Endothelial cell of umbilical vein (primary cell): ENCODE data around the gene SPAG6.

Experiments
- EZH2 ChIP-seq: IDR thresholded peaks from 2 replicates; pipeline ENCODE4 v1.6.1; 2012; ENCODE audit warnings: borderline replicate concordance, low read depth, mild to moderate bottlenecking, moderate library complexity, low read length, inconsistent platforms; ENCODE audit not compliant: severe bottlenecking
- FOS ChIP-seq: IDR thresholded peaks from 2 replicates; pipeline ENCODE4 v1.6.1; 2011; ENCODE audit warnings: mild to moderate bottlenecking, low read length, moderate library complexity, borderline replicate concordance; ENCODE audit not compliant: insufficient read depth
- JUN ChIP-seq: IDR thresholded peaks from 2 replicates; pipeline ENCODE4 v1.6.1; 2011; ENCODE audit warnings: borderline replicate concordance, low read depth; ENCODE audit not compliant: insufficient read length, insufficient read depth
- MAX ChIP-seq: IDR thresholded peaks from 2 replicates; pipeline ENCODE4 v1.6.1; 2011; ENCODE audit not compliant: insufficient read depth, insufficient read length
- POLR2A ChIP-seq: IDR thresholded peaks from 2 replicates; pipeline ENCODE4 v1.6.1; 2012; ENCODE audit warnings: low read depth, mild to moderate bottlenecking, control low read depth, low read length
- POLR2AphosphoS5 ChIP-seq: IDR thresholded peaks from 2 replicates; pipeline ENCODE4 v1.6.1; 2012; ENCODE audit warnings: low read depth, mild to moderate bottlenecking, control low read depth, low read length, moderate library complexity; ENCODE audit not compliant: insufficient read depth
- TF ChIP-seq, protein P1 (sequence below), 2 donors: IDR thresholded peaks; 1 replicate in 1 of 2; 2 replicates in 1 of 2; pipeline ENCODE4 v1.5.1; 2011; ENCODE audit warnings: low read length in 2 of 2, mild to moderate bottlenecking in 2 of 2, moderate library complexity in 2 of 2, control low read depth in 1 of 2, inconsistent platforms in 1 of 2, low read depth in 1 of 2; ENCODE audit not compliant: insufficient read depth in 1 of 2; ENCODE audit errors: extremely low read depth in 1 of 2

GRCh38 chr10:22455068-22455857, 110.0 kb downstream of the SPAG6 start:
- TF ChIP-seq JUN (no peak), POLR2AphosphoS5 (no peak), EZH2 (no peak), POLR2A (no peak), MAX (no peak), FOS (no peak)
- TF ChIP-seq, protein P1, sequence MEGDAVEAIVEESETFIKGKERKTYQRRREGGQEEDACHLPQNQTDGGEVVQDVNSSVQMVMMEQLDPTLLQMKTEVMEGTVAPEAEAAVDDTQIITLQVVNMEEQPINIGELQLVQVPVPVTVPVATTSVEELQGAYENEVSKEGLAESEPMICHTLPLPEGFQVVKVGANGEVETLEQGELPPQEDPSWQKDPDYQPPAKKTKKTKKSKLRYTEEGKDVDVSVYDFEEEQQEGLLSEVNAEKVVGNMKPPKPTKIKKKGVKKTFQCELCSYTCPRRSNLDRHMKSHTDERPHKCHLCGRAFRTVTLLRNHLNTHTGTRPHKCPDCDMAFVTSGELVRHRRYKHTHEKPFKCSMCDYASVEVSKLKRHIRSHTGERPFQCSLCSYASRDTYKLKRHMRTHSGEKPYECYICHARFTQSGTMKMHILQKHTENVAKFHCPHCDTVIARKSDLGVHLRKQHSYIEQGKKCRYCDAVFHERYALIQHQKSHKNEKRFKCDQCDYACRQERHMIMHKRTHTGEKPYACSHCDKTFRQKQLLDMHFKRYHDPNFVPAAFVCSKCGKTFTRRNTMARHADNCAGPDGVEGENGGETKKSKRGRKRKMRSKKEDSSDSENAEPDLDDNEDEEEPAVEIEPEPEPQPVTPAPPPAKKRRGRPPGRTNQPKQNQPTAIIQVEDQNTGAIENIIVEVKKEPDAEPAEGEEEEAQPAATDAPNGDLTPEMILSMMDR (IDR thresholded peaks at IDR 0.05; ENCODE audit: extremely low read depth in 1 of 2, insufficient read depth in 1 of 2, low read depth in 1 of 2, low read length in 2 of 2), result no peak
